H1 (cell line): Measurements from ENCODE around the gene KCNJ4. TPM values are rescaled to one million over a fixed set of nuclear protein-coding genes. Genes with fewer than 3 reads are reported as not detected.
A peak's percentile ranks its signal among the peaks of the same experiment; 100 is the strongest.

Experiments
- ASH2L ChIP-seq: fragments of 200-600, 300-600 bp; sonication (generic); IDR thresholded peaks from one replicate; pipeline ENCODE4 v1.7.1; 2017; ENCODE audit warnings: low read length
- BRCA1 ChIP-seq: IDR thresholded peaks from 2 replicates; pipeline ENCODE4 v1.6.1; 2012; ENCODE audit warnings: low read depth, low read length, improper control_type of control experiment
- CHD7 ChIP-seq: fragments of 300-600 bp; sonication (generic); IDR thresholded peaks from 2 replicates; pipeline ENCODE4 v1.7.1; 2012; ENCODE audit warnings: low read length, moderate library complexity, mild to moderate bottlenecking, inconsistent platforms; ENCODE audit not compliant: insufficient replicate concordance
- GABPA ChIP-seq: IDR thresholded peaks from 2 replicates; pipeline ENCODE4 v1.6.1; 2011; ENCODE audit warnings: mild to moderate bottlenecking, low read length, moderate library complexity, borderline replicate concordance; ENCODE audit not compliant: insufficient read depth
- HDAC6 ChIP-seq: IDR thresholded peaks from one replicate; pipeline ENCODE4 v1.7.1; 2012; ENCODE audit warnings: low read depth, mild to moderate bottlenecking, inconsistent platforms, low read length, moderate library complexity
- JUND ChIP-seq: IDR thresholded peaks from 2 replicates; pipeline ENCODE4 v1.6.1; 2011; ENCODE audit warnings: mild to moderate bottlenecking, improper control_type of control experiment, low read length
- MAFK ChIP-seq: IDR thresholded peaks from 2 replicates; pipeline ENCODE4 v1.6.1; 2012; ENCODE audit warnings: low read depth, mild to moderate bottlenecking, improper control_type of control experiment, low read length
- POU5F1 ChIP-seq: IDR thresholded peaks from 2 replicates; pipeline ENCODE4 v1.6.1; 2011; ENCODE audit warnings: low read depth, mild to moderate bottlenecking, low read length, moderate library complexity
- SP1 ChIP-seq: IDR thresholded peaks from 2 replicates; pipeline ENCODE4 v1.6.1; 2011; ENCODE audit warnings: low read depth, low read length
- TBP ChIP-seq: IDR thresholded peaks from 2 replicates; pipeline ENCODE4 v1.6.1; 2011; ENCODE audit warnings: low read depth, low read length, improper control_type of control experiment
- polyA plus RNA-seq, 7 experiments: library from polyadenylated mRNA; depleted of rRNA in 3 of 7; stranded (reverse) in 5 of 7; unstranded in 2 of 7; fragments of >200 nt in 5 of 7; fragments of 200-250 nt in 2 of 7; gene quantifications; 1 replicate in 5 of 7; 2 replicates in 1 of 7; 4 replicates in 1 of 7; pipeline versions ENCODE4 v1.2.1 to v1.2.3, GENCODE V29; 2011 to 2013; ENCODE audit warnings: missing spikeins in 2 of 7, mixed read lengths in 2 of 7
- total RNA-seq: library from RNA; stranded (reverse); fragmentation: NEBNext Ultra II Directional; extraction: Animal tissue kit (Norgen Biotek cat#: 25700); gene quantifications from 2 replicates; pipeline ENCODE4 v1.2.1, GENCODE V29; 2021

Gene KCNJ4
- total and polyA plus RNA-seq, 2 of the 8 experiments (the other 6 are each of a cell fraction or from before 2014, with no cell fraction given) = 1.4 to 2.2 TPM

GRCh38 chr22:38415561-38416321 is 39.3 kb downstream of the KCNJ4 start (continued):
- TF ChIP-seq GABPA (peak; percentile 70; the same call in 1 of the 2 replicates), MAFK (no peak), SP1 (no peak), TBP (no peak), HDAC6 (no peak), JUND (no peak), POU5F1 (no peak), ASH2L (no peak), BRCA1 (no peak), CHD7 (no peak)
